NCI-H69 (cell line): ENCODE data around the gene CCM2L.
"Not testable (repeated sequence)": the region's sequence is repeated elsewhere in the genome, so short reads cannot be mapped to it uniquely, and the experiment has no call there.

ENCODE experiments used
- DNase-seq: peaks from one replicate; lab custom pipeline; 2025; lab: John Stamatoyannopoulos, UW

The CCM2L gene

GRCh38 chr20:32029561-32029960 lies 19.3 kb downstream of the CCM2L start:
- no peak for DNase-seq

GRCh38 chr20:32031007-32031958 lies 21.0 kb downstream of the CCM2L start:
- DNase-seq: peak; percentile 92

GRCh38 chr20:32033316-32033715 lies 23.1 kb downstream of the CCM2L start:
- no peak for DNase-seq

GRCh38 chr20:32033721-32034120 lies 23.5 kb downstream of the CCM2L start:
- DNase-seq: not testable (repeated sequence)

- peak; percentile 38 for DNase-seq
Observed at GRCh38 chr20:32034581-32035425, 24.6 kb downstream of the CCM2L start.

- no peak for DNase-seq
Observed at GRCh38 chr20:32035426-32035779, 25.2 kb downstream of the CCM2L start.

GRCh38 chr20:32036252-32036651 lies 26.0 kb downstream of the CCM2L start:
- no peak for DNase-seq

- DNase-seq: peak; percentile 36
Observed at GRCh38 chr20:32036716-32037485, 26.7 kb downstream of the CCM2L start.

GRCh38 chr20:32037929-32038328 lies 27.7 kb downstream of the CCM2L start:
- DNase-seq: no peak

- peak; percentile 78 for DNase-seq
Observed at GRCh38 chr20:32040142-32040953, 30.1 kb downstream of the CCM2L start.

GRCh38 chr20:32045999-32046398 lies 35.8 kb downstream of the CCM2L start:
- no peak for DNase-seq

- DNase-seq: no peak
Observed at GRCh38 chr20:32050324-32050841, 40.1 kb downstream of the CCM2L start.

GRCh38 chr20:32050851-32051556 lies 40.8 kb downstream of the CCM2L start:
- DNase-seq: no peak

- DNase-seq: no peak
Observed at GRCh38 chr20:32051720-32052089, 41.5 kb downstream of the CCM2L start.

- peak; percentile 45 for DNase-seq
Observed at GRCh38 chr20:32052090-32052777, 42.0 kb downstream of the CCM2L start, which contains the start of gene HCK. TSS of gene HCK (plus strand) at chr20:32052242.

- DNase-seq: peak; percentile 36
Observed at GRCh38 chr20:32052778-32053362, 42.6 kb downstream of the CCM2L start.

GRCh38 chr20:32053648-32054047 lies 43.4 kb downstream of the CCM2L start:
- no peak for DNase-seq

GRCh38 chr20:32056708-32057483 lies 46.7 kb downstream of the CCM2L start:
- DNase-seq: no peak
